GM12872 (cell line): ENCODE results near the gene FBRSL1.

Experiments
- CTCF ChIP-seq: IDR thresholded peaks from 3 replicates; pipeline ENCODE4 v1.5.1; 2011; ENCODE audit warnings: low read depth, mild to moderate bottlenecking, low read length, moderate library complexity; ENCODE audit not compliant: insufficient read depth

Gene FBRSL1

GRCh38 chr12:132495629-132496357 is 5.8 kb downstream of the FBRSL1 start:
- TF ChIP-seq CTCF: no peak

DNA sequence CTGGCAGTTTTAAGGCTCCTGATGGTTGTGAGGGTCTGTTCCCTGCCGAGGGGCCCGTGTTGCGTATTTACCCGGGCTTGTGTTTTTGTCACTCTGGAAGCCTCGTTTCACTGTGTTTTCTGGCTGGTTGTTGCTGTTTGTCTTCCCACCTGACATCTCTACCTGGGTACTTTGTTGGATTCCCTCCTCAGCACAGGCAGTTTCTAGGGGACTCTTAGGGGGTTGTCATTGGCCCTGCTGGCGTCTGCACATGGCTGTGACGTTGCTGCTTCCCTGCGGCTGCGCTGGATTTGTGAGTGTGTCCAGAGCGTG is 6.4 kb downstream of the FBRSL1 start:
- no peak for TF ChIP-seq CTCF

DNA sequence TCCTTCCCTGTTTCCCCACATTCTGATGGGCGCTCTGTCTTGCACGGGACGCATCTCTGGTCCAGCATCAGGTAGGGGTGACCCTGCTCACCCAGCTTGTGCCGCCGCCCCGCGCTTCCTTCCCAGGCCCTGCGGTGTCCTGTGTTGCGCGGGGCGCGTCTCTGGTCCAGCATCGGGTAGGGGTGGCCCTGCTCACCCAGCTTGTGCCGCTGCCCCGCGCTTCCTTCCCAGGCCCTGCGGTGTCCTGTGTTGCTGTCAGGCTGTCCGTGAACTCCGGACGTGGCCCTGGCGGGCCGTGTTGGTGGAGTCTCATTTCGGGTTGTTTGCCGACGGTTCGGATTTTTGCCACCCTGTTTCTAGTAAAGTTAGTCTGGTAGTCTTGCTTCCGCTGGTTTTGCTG is 6.8 kb downstream of the FBRSL1 start:
- no peak for TF ChIP-seq CTCF

DNA sequence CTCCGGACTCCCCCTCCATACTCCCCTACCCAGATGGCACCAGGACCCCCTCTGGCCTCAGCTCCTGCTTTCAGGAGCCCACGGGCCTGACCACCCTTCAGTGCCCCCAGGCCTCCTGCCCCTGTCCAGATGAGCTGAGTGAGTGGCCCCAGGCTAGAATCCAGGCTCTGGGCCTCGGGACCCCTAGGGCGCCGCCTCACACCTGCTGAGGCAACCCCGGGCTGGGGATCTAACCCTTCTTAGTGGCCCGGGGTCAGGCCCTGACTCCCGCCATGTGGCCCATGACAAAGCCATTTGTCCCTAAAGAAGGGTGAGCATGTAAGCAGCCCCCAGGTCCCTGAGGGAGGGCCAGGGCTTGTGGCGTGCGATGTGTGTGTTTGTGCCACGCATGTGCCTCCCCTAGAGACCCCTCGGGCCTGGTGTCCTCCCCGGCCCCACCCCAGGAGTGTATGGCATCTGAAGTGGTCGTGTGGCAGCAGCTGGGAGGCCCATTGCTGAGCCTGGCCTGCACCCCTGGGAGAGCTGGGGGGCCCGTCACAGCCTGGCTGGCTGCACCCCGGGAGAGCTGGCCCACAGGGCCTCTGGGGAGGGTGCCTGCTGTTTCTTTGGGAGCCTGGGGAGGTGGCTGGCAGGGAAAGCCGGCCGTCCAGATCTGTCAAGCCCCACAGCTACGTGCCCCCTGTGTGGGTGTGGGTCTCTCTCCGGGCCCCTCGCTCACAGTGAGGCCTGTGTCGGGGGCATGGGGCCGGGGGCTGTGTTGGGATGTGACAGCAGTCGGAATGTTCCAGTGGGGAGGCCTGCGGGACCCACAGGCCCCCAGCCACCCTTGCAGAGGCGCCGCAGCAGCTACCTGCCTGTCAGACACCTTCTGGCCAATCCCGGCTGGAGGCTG is 7.8 kb downstream of the FBRSL1 start:
- no peak for TF ChIP-seq CTCF

GRCh38 chr12:132498931-132499330 is 9.0 kb downstream of the FBRSL1 start:
- no peak for TF ChIP-seq CTCF

- TF ChIP-seq CTCF: no peak
These were observed 10.3 kb downstream of the FBRSL1 start for GRCh38 chr12:132500142-132500855.

DNA sequence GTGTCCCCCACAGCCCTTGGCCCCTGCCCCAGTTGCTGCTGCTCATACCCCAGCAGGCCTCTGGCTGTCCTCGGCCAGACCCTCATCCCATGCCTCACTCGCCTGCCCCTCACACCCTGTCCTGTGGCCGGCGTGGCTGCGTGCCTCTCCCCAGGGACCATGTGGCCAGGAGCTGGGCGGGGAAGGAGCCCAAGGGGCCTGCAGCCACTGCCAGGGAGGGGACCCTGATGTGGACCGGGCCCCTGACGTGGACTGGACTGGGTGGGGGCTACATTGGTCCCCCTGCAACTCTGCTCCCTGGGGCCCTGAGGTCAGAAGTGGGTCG is 10.9 kb downstream of the FBRSL1 start:
- no peak for TF ChIP-seq CTCF
